Measurements from ENCODE around the gene PTPN21.

PTPN21 gene

DNA sequence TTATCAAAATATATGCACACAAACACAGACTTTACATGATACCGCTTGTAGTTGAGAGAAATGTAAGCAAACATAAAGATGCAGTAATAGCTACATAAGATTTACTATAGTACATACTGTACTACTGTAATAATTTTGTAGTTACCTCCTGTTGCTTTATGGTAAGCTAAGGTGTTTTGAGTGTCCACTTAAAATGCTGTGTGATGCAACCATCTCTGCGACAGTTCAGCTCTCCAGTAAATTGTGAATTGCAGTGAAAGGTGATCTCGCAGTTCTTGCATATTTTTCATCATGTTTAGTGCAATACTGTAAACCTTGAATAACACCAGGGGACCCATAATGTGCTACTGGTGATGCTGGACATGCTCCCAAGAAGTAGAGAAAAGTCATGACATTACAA lies 29.6 kb upstream of the PTPN21 start:
- Histone ChIP-seq H3K4me1 (ENCODE audit: control insufficient read depth, insufficient read depth, low read length) (no peaks in the 10 kb centered on the region), H3K27ac (ENCODE audit: low read length) (no peak overlapping the region), H3K9me3 (ENCODE audit: control insufficient read depth in 2 of 2, low read length in 2 of 2) (no peaks in the 10 kb centered on the region), H3K27me3 (ENCODE audit: control insufficient read depth in 1 of 2, insufficient read depth in 2 of 2, low read length in 2 of 2) (no peaks in the 10 kb centered on the region), H3K9ac (ENCODE audit: low read length in 2 of 2) (no peak overlapping the region), H3K4me3 (ENCODE audit: low read length in 2 of 2) (no peak overlapping the region), H3K36me3 (ENCODE audit: control insufficient read depth in 2 of 2, insufficient read depth in 2 of 2, low read length in 2 of 2) (peaks cover 19 to 22% of the 10 kb centered on the region in 2 donors)

DNA sequence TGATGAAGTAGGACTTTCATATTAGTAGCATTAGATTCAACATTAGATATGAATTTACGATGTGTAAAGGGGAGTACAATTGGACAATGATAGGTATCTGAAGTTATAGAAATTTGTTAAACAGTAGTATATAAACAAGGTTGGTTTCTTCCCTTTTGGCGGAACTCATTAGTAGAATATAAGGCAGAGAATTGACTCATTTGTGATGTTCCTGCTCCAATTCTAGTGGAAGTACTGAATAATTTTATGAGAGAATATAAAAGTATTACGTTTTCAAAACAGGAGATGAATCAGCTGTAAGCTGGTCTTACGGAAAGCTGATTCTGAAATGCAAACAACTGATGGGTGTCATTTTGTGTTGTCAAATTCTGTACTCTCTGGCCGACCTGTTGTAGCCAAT lies 21.4 kb upstream of the PTPN21 start:
- Histone ChIP-seq H3K9ac (ENCODE audit: low read length in 2 of 2) (no peak overlapping the region), H3K27me3 (ENCODE audit: control insufficient read depth in 1 of 2, insufficient read depth in 2 of 2, low read length in 2 of 2) (no peaks in the 10 kb centered on the region), H3K27ac (ENCODE audit: low read length) (no peak overlapping the region), H3K4me3 (ENCODE audit: low read length in 2 of 2) (no peak overlapping the region), H3K4me1 (ENCODE audit: control insufficient read depth, insufficient read depth, low read length) (no peaks in the 10 kb centered on the region), H3K36me3 (ENCODE audit: control insufficient read depth in 2 of 2, insufficient read depth in 2 of 2, low read length in 2 of 2) (peaks cover 55 to 58% of the 10 kb centered on the region in 2 donors), H3K9me3 (ENCODE audit: control insufficient read depth in 2 of 2, low read length in 2 of 2) (no peaks in the 10 kb centered on the region)

GRCh38 chr14:88572117-88572516 lies 17.3 kb upstream of the PTPN21 start:
- Histone ChIP-seq H3K9me3 (ENCODE audit: control insufficient read depth in 2 of 2, low read length in 2 of 2) (no peaks in the 10 kb centered on the region), H3K4me1 (ENCODE audit: control insufficient read depth, insufficient read depth, low read length) (no peaks in the 10 kb centered on the region), H3K4me3 (ENCODE audit: low read length in 2 of 2) (no peak overlapping the region), H3K36me3 (ENCODE audit: control insufficient read depth in 2 of 2, insufficient read depth in 2 of 2, low read length in 2 of 2) (peaks cover 51 to 58% of the 10 kb centered on the region in 2 donors), H3K27me3 (ENCODE audit: control insufficient read depth in 1 of 2, insufficient read depth in 2 of 2, low read length in 2 of 2) (no peaks in the 10 kb centered on the region), H3K27ac (ENCODE audit: low read length) (no peak overlapping the region), H3K9ac (ENCODE audit: low read length in 2 of 2) (no peak overlapping the region)

DNA sequence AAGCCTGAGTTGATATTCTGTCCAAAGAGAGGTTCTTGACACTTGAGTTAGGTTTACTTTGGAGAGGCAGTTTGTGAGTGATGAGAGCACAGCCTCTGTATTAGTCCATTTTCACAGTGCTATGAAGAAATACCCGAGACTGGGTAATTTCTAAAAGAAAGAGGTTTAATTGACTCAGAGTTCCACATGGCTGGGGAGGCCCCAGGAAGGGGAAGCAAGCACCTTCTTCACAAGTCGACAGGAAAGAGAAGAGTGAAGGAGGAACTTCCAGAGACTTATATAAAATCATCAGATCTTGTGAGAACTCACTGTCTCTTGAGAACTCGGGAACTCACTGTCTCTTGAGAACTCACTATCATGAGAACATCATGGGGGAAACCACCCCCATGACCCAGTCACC lies 13.4 kb upstream of the PTPN21 start:
- H3K27me3 ChIP-seq (ENCODE audit: control insufficient read depth in 1 of 2, insufficient read depth in 2 of 2, low read length in 2 of 2): no peaks in the 10 kb centered on the region
- H3K4me3 ChIP-seq (ENCODE audit: low read length in 2 of 2): no peak overlapping the region
- H3K27ac ChIP-seq (ENCODE audit: low read length): no peak overlapping the region
- H3K9me3 ChIP-seq (ENCODE audit: control insufficient read depth in 2 of 2, low read length in 2 of 2): no peaks in the 10 kb centered on the region
- peaks cover 31 to 38% of the 10 kb centered on the region in 2 donors for H3K36me3 ChIP-seq (ENCODE audit: control insufficient read depth in 2 of 2, insufficient read depth in 2 of 2, low read length in 2 of 2)
- no peak overlapping the region for H3K9ac ChIP-seq (ENCODE audit: low read length in 2 of 2)
- peaks cover 4% of the 10 kb centered on the region for H3K4me1 ChIP-seq (ENCODE audit: control insufficient read depth, insufficient read depth, low read length)

GRCh38 chr14:88565427-88565826 lies 10.6 kb upstream of the PTPN21 start:
- H3K36me3 ChIP-seq (ENCODE audit: control insufficient read depth in 2 of 2, insufficient read depth in 2 of 2, low read length in 2 of 2): peaks cover 18 to 25% of the 10 kb centered on the region in 2 donors
- no peaks in the 10 kb centered on the region for H3K27me3 ChIP-seq (ENCODE audit: control insufficient read depth in 1 of 2, insufficient read depth in 2 of 2, low read length in 2 of 2)
- H3K4me3 ChIP-seq (ENCODE audit: low read length in 2 of 2): no peak overlapping the region
- H3K27ac ChIP-seq (ENCODE audit: low read length): no peak overlapping the region
- H3K9ac ChIP-seq (ENCODE audit: low read length in 2 of 2): no peak overlapping the region
- no peaks in the 10 kb centered on the region for H3K9me3 ChIP-seq (ENCODE audit: control insufficient read depth in 2 of 2, low read length in 2 of 2)
- peaks cover 8% of the 10 kb centered on the region for H3K4me1 ChIP-seq (ENCODE audit: control insufficient read depth, insufficient read depth, low read length)

GRCh38 chr14:88563845-88564244 lies 9.0 kb upstream of the PTPN21 start:
- H3K36me3 ChIP-seq (ENCODE audit: control insufficient read depth in 2 of 2, insufficient read depth in 2 of 2, low read length in 2 of 2): peaks cover 10% of the 10 kb centered on the region in 2 donors
- peak overlapping the region; percentile 66 to 87 for H3K9ac ChIP-seq (ENCODE audit: low read length in 2 of 2)
- H3K4me3 ChIP-seq (ENCODE audit: low read length in 2 of 2): peak overlapping the region; percentile 82 to 91
- H3K27me3 ChIP-seq (ENCODE audit: control insufficient read depth in 1 of 2, insufficient read depth in 2 of 2, low read length in 2 of 2): no peaks in the 10 kb centered on the region
- peaks cover 8% of the 10 kb centered on the region for H3K4me1 ChIP-seq (ENCODE audit: control insufficient read depth, insufficient read depth, low read length)
- H3K27ac ChIP-seq (ENCODE audit: low read length): no peak overlapping the region
- H3K9me3 ChIP-seq (ENCODE audit: control insufficient read depth in 2 of 2, low read length in 2 of 2): no peaks in the 10 kb centered on the region

GRCh38 chr14:88562831-88563686 lies 8.3 kb upstream of the PTPN21 start, which contains the start of gene ZC3H14:
TSS of gene ZC3H14 (plus strand) at chr14:88563037. CDS start at chr14:88563134, 97 bp downstream.
- H3K27me3 ChIP-seq (ENCODE audit: control insufficient read depth in 1 of 2, insufficient read depth in 2 of 2, low read length in 2 of 2): no peaks in the 10 kb centered on the region
- H3K4me1 ChIP-seq (ENCODE audit: control insufficient read depth, insufficient read depth, low read length): peaks cover 8% of the 10 kb centered on the region
- H3K9me3 ChIP-seq (ENCODE audit: control insufficient read depth in 2 of 2, low read length in 2 of 2): no peaks in the 10 kb centered on the region

DNA sequence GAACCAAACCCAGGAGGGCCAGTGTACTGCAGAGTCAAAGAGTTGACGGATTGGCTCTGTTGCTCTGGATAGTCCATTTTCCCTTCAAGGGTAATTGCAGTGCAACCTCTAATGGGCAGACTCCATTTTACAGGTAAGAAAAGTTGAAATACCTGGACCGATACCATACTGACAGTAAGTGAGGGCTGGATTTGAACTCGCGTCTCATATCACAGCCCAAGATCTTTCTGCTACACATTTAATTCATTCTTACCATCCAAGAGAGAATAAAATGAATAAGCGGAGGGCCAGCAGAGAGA lies 7.7 kb upstream of the PTPN21 start:
- Histone ChIP-seq H3K27me3 (ENCODE audit: control insufficient read depth in 1 of 2, insufficient read depth in 2 of 2, low read length in 2 of 2) (no peaks in the 10 kb centered on the region), H3K9me3 (ENCODE audit: control insufficient read depth in 2 of 2, low read length in 2 of 2) (no peaks in the 10 kb centered on the region), H3K4me1 (ENCODE audit: control insufficient read depth, insufficient read depth, low read length) (peaks cover 8% of the 10 kb centered on the region), H3K9ac (ENCODE audit: low read length in 2 of 2) (peak overlapping the region; percentile 47 to 87), H3K27ac (ENCODE audit: low read length) (peak overlapping the region; percentile 81), H3K4me3 (ENCODE audit: low read length in 2 of 2) (peak overlapping the region; percentile 82 to 91), H3K36me3 (ENCODE audit: control insufficient read depth in 2 of 2, insufficient read depth in 2 of 2, low read length in 2 of 2) (no peaks in the 10 kb centered on the region)

More at GRCh38 chr14:88562831-88563686, 8.3 kb upstream of the PTPN21 start, which contains the start of gene ZC3H14:
- Histone ChIP-seq H3K4me3 (ENCODE audit: low read length in 2 of 2) (peak within 1 kb of the TSS; percentile 82 to 91), H3K9ac (ENCODE audit: low read length in 2 of 2) (peak within 1 kb of the TSS; percentile 66 to 87), H3K27ac (ENCODE audit: low read length) (peak within 1 kb of the TSS; percentile 81), H3K36me3 (ENCODE audit: control insufficient read depth in 2 of 2, insufficient read depth in 2 of 2, low read length in 2 of 2) (peaks cover 2 to 3% of the 10 kb centered on the region in 2 donors)

- no peak overlapping the region for H3K4me3 ChIP-seq (ENCODE audit: low read length in 2 of 2)
- H3K9me3 ChIP-seq (ENCODE audit: control insufficient read depth in 2 of 2, low read length in 2 of 2): no peaks in the 10 kb centered on the region
- H3K27ac ChIP-seq (ENCODE audit: low read length): no peak overlapping the region
- peaks cover 8% of the 10 kb centered on the region for H3K4me1 ChIP-seq (ENCODE audit: control insufficient read depth, insufficient read depth, low read length)
- no peak overlapping the region for H3K9ac ChIP-seq (ENCODE audit: low read length in 2 of 2)
- H3K36me3 ChIP-seq (ENCODE audit: control insufficient read depth in 2 of 2, insufficient read depth in 2 of 2, low read length in 2 of 2): no peaks in the 10 kb centered on the region
- no peaks in the 10 kb centered on the region for H3K27me3 ChIP-seq (ENCODE audit: control insufficient read depth in 1 of 2, insufficient read depth in 2 of 2, low read length in 2 of 2)
Measured at GRCh38 chr14:88559852-88560251, 5.0 kb upstream of the PTPN21 start.

DNA sequence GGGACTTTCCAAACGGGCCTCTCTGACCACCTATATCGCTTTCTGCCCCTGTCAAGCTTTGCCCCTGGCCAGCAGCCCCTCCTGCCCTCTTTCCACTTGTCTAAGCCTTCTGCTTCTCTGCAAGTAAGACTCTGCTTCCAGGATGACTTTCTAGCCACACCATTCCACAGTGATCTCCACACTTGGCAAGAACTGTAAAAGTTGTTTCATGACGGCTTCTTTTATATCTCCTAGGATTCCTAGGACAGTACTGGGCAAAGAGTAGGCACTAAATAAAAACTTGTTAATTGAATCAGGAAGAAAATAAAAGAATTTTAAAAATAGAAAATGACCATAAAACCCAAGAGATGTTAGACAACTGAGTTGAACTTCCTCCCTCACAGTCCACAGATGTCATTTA lies 1.8 kb upstream of the PTPN21 start:
- H3K27ac ChIP-seq (ENCODE audit: low read length): no peak overlapping the region
- no peaks in the 10 kb centered on the region for H3K9me3 ChIP-seq (ENCODE audit: control insufficient read depth in 2 of 2, low read length in 2 of 2)
- no peak overlapping the region for H3K4me3 ChIP-seq (ENCODE audit: low read length in 2 of 2)
- H3K9ac ChIP-seq (ENCODE audit: low read length in 2 of 2): no peak overlapping the region
- no peaks in the 10 kb centered on the region for H3K36me3 ChIP-seq (ENCODE audit: control insufficient read depth in 2 of 2, insufficient read depth in 2 of 2, low read length in 2 of 2)
- peaks cover under 1% of the 10 kb centered on the region for H3K4me1 ChIP-seq (ENCODE audit: control insufficient read depth, insufficient read depth, low read length)
- no peaks in the 10 kb centered on the region for H3K27me3 ChIP-seq (ENCODE audit: control insufficient read depth in 1 of 2, insufficient read depth in 2 of 2, low read length in 2 of 2)

GRCh38 chr14:88553886-88554456 lies 836 bp downstream of the PTPN21 start:
- peak overlapping the region; percentile 74 to 84 for H3K9ac ChIP-seq (ENCODE audit: low read length in 2 of 2)
- H3K4me1 ChIP-seq (ENCODE audit: control insufficient read depth, insufficient read depth, low read length): peaks cover 16% of the 10 kb centered on the region
- H3K4me3 ChIP-seq (ENCODE audit: low read length in 2 of 2): peak overlapping the region; percentile 65 to 78
- H3K27me3 ChIP-seq (ENCODE audit: control insufficient read depth in 1 of 2, insufficient read depth in 2 of 2, low read length in 2 of 2): no peaks in the 10 kb centered on the region
- H3K36me3 ChIP-seq (ENCODE audit: control insufficient read depth in 2 of 2, insufficient read depth in 2 of 2, low read length in 2 of 2): peaks cover under 1 to 4% of the 10 kb centered on the region in 2 donors
- no peaks in the 10 kb centered on the region for H3K9me3 ChIP-seq (ENCODE audit: control insufficient read depth in 2 of 2, low read length in 2 of 2)
- peak overlapping the region; percentile 76 for H3K27ac ChIP-seq (ENCODE audit: low read length)
